GM19023 (cell line): Measurements from ENCODE around the gene AGFG1.
"Not testable (repeated sequence)": the region's sequence is repeated elsewhere in the genome, so short reads cannot be mapped to it uniquely, and the experiment has no call there.

ENCODE experiments used
- ATAC-seq: cut with Tn5 transposase; IDR thresholded peaks from one replicate; pipeline ENCODE4 v1.9.1; 2021; ENCODE audit warnings: mild to moderate bottlenecking, moderate library complexity; ENCODE audit not compliant: unreplicated experiment

The AGFG1 gene

DNA sequence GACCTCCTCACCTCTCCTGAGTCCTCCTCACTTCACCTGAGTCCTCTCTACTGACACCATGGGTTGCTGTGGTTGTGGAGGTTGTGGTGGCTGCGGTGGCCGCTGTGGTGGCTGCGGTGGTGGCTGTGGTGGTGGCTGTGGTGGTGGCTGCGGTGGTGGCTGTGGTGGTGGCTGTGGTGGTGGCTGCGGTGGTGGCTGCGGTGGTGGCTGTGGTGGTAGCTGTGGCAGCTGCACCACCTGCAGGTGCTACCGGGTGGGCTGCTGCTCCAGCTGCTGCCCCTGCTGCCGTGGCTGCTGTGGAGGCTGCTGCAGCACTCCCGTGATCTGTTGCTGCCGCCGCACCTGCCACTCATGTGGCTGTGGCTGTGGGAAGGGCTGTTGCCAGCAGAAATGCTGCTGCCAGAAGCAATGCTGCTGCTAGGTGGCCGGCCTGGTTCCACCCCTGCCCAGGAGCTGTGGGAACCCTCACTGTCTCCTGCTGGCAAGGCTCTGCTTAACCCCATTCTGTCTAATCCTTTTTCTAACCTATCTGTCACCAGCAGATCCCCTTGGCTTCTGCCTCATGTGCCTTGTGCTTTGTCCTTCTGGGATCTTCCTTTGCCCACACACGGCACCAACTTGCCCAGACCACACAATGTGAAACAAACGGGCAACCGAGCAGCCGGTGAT, 127.0 kb downstream of the AGFG1 start, which contains the start of gene SCYGR2:
Gene SCYGR2, plus strand, starts transcription at position 59 of the 669 bp plus-strand sequence. Its CDS starts 0 bp downstream, at position 59.
- ATAC-seq, result not testable (repeated sequence)

DNA sequence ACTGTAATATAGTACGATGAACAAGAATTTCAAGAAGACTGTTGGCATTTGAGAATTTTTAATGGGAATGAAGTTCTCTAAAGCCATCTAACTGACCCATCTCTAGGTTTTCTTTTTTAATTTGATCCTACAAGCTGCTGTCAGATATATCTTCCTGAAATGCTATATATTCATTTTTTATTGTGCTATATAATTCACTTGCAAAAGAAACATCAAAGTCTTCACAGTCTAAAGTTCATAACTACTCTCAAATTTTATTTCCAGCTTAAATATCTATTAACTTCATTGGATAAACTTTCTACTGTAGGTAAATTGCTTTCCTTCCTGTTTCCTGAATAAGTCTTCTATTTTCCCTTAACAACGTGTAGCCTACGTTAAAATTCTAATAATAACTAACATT, 130.4 kb downstream of the AGFG1 start:
- no peak for ATAC-seq

DNA sequence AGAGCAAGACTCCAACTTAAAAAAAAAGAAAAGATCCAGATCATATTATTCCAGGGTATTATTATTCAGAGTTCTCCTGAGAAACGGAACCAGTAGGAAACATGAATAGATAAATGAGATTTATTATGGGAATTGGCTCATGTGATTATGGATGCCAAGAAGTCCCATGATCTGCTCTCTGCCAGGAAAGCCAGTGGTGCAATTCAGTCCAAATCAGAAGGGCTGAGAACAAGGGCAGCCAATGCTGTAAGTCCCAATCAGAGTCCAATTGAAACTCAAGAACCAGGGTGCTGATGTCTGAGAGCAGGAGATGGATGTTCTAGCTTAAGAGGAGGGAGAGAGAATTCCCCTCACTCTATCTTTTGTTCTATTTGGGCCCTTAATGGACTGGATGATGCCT, 134.5 kb downstream of the AGFG1 start:
- no peak for ATAC-seq

DNA sequence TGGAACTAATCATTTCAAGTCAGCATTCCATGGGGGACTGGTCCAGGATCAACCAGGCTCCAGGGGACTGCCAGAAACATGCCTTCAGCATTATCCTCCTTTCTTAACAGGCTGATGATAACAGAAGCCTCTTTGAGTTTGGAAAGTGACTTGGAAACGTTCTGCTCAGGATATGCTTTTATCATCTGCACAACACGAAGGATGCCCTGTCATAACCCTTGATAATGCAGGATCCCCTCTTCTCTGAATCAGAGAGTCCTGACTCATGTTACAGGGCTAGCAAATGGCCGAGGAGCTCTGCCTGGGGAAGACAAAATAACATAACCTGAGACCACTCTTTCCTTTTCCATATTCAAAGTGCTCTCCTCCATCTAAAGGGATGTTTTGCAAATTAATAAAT, 136.0 kb downstream of the AGFG1 start:
- ATAC-seq, result no peak

DNA sequence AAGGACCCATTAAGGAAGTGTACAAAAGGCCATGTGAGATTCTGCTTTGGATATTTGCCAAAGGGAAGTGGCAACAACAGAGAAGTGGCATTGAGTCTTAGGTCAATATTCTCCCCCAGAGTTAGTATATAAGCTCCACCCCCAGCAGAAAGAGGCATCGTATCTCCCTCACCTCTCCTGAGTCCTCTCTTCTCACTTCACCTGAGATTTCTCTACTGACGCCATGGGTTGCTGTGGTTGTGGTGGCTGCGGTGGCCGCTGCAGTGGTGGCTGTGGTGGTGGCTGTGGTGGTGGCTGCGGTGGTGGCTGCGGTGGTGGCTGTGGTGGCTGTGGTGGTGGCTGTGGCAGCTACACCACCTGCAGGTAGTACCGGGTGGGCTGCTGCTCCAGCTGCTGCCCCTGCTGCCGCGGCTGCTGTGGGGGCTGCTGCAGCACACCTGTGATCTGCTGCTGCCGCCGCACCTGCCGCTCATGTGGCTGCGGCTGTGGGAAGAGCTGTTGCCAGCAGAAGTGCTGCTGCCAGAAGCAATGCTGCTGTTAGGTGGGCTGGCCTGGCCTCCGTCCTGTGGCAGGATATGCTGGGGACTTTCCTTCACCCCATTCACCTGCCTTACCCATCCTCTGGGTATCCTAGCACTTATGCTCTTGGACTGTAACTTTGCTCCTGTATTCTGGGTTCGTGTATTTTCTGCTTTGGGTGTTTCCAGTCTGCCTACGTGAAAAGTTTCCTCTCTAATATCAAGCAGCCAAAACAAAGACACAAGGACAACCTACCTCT, 136.8 kb downstream of the AGFG1 start:
- ATAC-seq, result no peak

DNA sequence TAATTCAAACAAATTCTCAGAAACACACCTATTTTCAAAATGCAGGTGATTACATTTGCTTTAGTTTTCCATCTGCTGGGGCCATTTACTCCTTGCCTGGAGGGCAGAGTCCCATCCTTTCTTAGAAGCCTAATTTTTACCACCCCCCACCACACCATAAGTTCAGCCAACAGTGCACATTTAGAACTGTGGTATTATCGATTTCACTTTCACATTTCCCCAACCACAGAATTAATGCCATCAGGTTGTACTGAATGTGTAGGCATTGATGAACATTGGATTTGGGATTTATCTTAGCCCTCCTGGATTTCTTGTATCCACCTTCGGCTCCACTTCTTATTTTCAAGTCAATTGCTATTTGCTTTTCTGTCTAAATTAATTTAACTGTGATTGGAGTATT, 138.2 kb downstream of the AGFG1 start:
- no peak for ATAC-seq
